HG02840 (cell line): ENCODE results near the gene ZNF524.

ENCODE experiments used
- ATAC-seq: cut with Tn5 transposase; IDR thresholded peaks from one replicate; pipeline ENCODE4 v1.9.1; 2021; ENCODE audit warnings: mild to moderate bottlenecking, moderate library complexity, moderate number of reproducible peaks; ENCODE audit not compliant: unreplicated experiment, low FRiP score

ZNF524 gene

GRCh38 chr19:55640577-55641425 is 40.7 kb downstream of the ZNF524 start, which contains the start of gene ZNF580:
TSS of gene ZNF580 (plus strand) at chr19:55641002. CDS start at chr19:55642509, 1,507 bp downstream.
- no peak for ATAC-seq

- no peak for ATAC-seq
These were observed 41.5 kb downstream of the ZNF524 start for GRCh38 chr19:55641426-55642152.

DNA sequence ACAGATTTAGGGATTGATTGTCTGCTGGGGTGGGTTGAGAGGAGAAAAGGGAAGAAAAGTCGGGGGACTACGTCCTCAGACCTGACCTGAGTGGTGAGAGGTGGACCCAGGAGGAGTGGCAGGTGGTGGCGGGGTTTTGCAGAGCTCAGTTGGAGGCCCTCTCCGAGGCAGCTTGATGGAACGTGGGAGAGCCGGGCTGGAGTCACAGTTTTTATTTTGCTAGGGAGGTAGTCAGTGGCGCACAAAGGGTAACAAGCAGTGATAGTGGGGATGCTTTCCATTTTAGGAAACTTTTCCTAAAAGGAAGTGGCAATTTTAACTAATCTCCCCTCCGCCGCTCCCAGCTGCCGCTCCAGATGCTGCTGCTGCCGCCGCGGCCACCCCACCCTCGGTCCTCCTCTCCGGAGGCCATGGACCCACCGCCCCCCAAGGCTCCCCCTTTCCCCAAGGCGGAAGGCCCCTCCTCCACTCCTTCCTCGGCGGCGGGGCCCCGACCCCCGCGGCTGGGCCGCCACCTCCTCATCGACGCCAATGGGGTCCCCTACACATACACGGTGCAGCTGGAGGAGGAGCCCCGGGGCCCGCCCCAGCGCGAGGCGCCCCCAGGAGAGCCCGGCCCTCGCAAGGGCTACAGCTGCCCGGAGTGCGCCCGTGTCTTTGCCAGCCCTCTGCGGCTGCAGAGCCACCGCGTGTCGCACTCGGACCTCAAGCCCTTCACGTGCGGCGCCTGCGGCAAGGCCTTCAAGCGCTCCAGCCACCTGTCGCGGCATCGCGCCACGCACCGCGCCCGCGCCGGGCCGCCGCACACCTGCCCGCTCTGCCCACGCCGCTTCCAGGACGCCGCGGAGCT is 42.3 kb downstream of the ZNF524 start:
- no peak for ATAC-seq

GRCh38 chr19:55643003-55643886 is 43.2 kb downstream of the ZNF524 start, which contains the start of gene ZNF581:
TSS of gene ZNF581 (plus strand) at chr19:55643649. CDS start at chr19:55644572, 923 bp downstream.
- no peak for ATAC-seq

DNA sequence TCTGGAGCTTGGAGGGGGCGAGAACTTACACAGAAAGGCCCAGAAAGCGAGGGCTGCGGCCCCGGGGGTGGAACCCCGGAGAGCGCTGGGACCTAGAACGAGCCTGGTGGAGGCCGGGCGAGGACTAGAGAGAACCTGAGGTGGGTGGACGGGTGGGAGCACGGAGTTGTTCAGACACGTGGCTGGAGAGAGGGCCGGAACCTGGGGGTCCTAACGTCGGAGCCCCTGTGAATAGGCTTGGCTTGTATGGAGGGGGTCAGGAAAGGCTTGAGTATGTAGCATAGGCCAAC is 43.7 kb downstream of the ZNF524 start:
- ATAC-seq: no peak

GRCh38 chr19:55644191-55644833 is 44.2 kb downstream of the ZNF524 start:
- ATAC-seq: no peak

DNA sequence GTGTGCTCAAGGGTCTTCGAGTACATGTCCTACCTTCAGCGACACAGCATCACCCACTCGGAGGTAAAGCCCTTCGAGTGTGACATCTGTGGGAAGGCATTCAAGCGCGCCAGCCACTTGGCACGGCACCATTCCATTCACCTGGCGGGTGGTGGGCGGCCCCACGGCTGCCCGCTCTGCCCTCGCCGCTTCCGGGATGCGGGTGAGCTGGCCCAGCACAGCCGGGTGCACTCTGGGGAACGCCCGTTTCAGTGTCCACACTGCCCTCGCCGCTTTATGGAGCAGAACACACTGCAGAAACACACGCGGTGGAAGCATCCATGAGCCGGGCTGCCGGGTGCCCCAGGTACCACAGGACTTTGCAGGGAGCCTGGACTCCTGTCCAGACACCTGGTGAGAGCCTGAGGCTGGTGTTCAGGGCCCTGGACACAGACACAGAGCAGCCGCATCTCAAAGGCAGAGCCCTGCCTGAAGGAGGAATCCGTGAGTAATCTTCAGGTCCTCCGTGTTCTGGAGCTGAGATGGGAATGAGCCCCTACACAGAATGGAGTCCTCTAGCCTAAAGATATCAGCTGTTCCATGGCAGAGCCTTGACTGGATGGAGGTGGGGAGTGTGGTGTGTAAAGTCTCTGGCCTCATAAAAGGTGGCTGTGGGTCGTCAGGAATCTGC is 44.9 kb downstream of the ZNF524 start:
- ATAC-seq: no peak

DNA sequence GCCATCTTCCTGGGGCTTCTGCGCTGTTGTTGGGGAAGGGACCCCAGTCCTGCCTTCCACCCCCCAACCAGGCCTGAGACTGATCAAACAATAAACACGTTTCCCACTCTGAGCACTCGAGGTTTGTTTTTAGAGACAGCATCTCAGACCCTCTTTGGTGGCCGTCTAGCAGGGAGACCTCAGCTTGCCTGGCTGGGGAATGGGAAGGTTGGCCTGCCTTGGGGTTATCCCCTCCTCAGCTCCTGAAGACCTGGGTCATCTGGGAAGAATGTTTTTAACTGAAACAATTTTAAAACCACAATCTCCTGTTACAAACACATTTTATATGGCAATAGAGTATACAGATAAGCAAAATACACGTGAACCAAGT is 45.4 kb downstream of the ZNF524 start:
- no peak for ATAC-seq

DNA sequence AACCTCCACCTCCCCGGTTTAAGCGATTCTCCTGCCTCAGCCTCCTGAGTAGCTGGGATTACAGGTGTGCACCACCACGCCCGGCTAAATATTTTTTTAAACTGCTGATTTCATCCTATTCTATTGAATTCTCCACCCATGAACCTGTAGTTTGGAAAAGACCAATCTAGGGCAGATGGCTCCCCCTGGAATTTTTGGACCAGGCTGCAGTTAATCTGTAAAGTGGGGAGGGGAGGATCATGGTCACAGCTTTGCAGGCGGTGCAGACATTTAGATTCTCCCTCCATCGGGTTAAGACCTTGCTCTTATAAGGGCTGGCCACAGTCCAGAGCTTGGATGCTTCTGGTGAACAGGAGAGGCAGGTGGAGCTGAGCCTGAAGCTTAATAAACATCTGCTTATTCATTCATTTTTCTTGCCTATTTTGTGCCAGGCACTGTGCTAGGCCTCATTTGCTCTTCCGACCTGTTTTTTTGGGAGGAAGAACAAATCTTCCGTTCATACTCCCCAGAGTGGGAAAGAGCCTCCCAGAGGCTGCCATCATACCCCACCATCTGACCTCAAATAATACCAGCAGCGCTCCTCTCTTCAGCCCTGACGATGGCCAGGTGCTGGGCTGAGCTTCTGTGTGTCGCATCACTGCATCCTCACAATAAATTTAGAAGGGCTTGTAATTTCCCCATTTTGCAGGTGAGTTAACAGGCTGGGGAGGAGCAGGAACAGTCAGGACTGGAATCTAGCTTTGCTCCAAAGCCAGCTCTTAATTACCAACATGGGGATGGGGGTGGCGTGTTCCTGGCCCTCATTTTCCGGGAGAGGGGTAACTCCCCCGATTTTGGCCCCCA is 47.0 kb downstream of the ZNF524 start:
- ATAC-seq: no peak

DNA sequence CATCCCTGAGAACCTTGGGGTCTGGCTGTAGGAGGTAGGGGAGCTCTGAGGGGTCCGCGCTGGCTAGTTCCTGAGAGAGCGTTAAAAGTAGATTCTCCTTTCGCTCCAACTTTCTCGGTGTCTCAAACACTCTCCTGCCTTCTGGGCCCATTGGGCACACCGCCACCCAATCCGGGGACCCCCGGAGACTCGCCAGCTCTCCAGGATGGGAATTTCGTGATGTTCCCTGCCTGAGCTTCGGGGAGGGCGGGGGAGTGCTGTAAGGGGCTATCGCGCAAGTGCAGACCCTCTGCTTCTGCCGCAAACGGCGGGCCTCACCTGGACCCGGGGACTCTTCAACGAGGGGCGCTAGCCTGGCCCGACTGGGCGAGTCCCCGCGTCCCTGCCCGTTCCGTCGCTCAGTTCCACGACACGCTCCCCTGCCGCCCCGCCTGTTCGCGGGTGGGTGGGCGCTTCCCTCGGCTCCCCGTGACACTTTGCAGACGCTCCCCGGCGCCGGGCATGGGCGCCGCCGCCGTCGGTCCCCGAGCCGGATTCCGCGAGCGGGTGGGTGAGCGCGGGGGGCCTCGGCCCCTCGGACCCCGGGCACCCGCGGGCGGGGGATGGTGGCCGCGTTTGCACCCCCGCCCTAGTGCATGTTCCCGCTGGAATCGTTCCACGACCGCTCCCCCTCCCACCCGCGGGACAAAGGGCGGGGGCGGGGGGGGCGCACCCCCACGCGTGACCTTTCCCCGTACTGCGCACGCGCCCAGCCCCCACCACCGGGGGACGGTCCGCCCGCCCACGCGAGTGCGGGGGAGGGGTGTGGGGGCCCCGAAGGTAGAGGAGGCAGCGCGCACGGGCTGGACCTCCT is 47.9 kb downstream of the ZNF524 start, which contains the start of gene CCDC106:
Gene CCDC106, plus strand, starts transcription at position 481 of the 853 bp plus-strand sequence. CDS start 835 bp downstream, outside the sequence.
- ATAC-seq: no peak

- no peak for ATAC-seq
These were observed 48.6 kb downstream of the ZNF524 start for GRCh38 chr19:55648585-55649267.

- ATAC-seq: no peak
These were observed 49.4 kb downstream of the ZNF524 start for GRCh38 chr19:55649268-55650125.

DNA sequence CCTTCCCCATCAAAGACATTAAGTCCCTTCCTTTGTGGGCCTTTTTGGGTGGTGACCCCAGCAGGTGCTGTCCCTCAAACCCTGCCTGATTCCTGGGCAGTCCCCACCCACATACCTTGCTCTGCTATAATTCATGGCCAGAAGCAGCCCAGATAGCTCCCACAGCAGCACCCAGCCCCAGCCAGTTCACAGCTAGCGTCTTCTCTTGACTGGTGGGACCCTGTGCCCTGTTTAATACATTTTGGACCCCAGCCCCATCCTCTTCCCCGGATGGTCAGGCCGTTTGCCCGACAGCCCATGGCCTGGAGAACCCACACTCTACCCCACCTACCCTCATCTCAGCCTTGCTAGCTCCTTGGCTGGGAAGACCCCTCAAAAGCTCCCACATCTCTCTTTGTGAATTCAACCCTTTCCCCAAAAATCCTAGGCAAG is 50.1 kb downstream of the ZNF524 start:
- ATAC-seq: no peak

GRCh38 chr19:55650602-55651230 is 50.6 kb downstream of the ZNF524 start:
- ATAC-seq: no peak

DNA sequence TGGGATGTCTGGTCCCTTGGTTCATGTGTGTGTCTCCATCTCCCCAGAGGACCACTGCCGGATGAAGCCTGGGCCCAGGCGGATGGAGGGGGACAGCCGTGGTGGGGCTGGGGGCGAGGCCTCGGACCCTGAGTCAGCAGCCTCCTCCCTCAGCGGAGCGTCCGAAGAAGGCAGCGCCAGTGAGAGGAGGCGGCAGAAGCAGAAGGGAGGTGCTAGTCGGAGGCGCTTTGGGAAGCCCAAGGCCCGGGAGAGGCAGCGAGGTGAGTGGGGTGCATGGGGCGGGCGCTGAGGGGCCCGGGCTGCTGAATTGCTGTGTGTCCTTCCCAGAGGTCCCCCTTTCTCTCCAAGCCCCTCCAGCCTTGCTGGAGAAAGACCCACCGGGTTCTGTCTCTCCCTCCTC is 51.1 kb downstream of the ZNF524 start:
- no peak for ATAC-seq
